ENCODE measurements around the gene HAUS3.
"Not testable (repeated sequence)": the region's sequence is repeated elsewhere in the genome, so short reads cannot be mapped to it uniquely, and the experiment has no call there.

Gene HAUS3

GRCh38 chr4:2220016-2220630 is 21.8 kb downstream of the HAUS3 start:
- DNase-seq (ENCODE audit: low read depth), result no peak

DNA sequence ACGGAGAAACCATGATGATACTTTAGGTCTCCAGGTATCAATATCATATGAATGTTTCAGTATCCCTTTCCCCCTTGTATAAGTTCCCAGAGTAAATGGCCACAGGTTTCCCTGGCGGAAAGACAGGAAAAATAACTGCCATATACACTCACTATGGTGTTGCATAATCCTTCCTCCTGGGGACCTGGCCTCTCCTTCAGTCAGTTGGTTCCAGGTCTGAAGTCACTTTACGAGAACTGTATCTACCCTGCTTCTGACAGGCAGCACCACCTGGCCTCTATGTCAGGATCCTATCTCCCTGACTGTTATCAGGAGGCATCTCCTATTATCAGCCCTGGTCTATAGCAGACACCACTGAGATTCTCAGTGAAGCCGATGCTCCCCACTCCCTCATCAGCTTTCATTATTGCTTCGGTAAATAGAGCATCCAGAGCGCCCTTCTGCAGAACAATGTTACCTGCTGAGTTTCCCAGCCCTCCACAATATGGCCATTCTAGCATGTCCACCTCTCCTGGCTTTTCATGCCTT is 22.6 kb downstream of the HAUS3 start:
- no peak for DNase-seq (ENCODE audit: low read depth)

GRCh38 chr4:2218436-2218835 is 23.5 kb downstream of the HAUS3 start:
- DNase-seq (ENCODE audit: low read depth), result no peak

DNA sequence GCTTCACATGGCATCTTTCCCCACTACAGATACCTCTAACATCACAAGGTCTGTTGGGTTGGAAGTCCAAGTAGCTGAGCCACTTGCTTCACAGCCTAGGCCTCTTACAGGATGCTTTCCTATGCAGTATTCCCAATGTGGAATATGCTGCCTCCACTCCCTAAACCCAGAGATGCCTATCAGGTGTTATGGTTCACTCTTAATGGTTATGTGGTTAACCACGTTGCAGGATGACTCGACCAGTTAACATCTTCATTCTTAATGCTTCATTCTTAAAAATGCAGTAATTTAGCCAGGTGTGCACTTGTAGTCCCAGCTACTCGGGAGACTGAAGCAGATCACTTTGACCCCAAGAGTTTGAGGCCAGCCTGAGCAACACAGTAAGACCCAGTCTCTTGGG is 24.2 kb downstream of the HAUS3 start:
- DNase-seq (ENCODE audit: low read depth), result no peak

DNA sequence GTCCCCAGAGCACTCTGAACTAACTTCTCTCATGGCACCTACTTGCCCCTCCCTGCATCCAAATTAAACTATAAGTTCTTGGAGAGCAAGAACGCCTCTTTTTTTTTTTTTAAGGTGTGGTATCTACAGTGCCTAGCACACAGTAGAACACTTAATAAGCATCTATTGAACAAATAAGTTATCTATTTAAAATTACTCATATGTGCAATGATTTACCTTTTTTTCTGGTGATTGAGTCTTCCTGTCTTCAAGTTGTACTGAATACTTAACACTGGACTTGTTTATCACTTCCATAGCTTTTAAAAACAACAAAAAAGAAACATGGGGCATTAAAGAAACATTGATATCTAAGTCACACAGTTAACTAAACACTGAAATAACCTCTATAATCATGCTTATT is 29.1 kb downstream of the HAUS3 start:
- no peak for DNase-seq (ENCODE audit: low read depth)

- DNase-seq (ENCODE audit: low read depth), result not testable (repeated sequence)
Measured at GRCh38 chr4:2202789-2203188, 39.1 kb downstream of the HAUS3 start.

DNA sequence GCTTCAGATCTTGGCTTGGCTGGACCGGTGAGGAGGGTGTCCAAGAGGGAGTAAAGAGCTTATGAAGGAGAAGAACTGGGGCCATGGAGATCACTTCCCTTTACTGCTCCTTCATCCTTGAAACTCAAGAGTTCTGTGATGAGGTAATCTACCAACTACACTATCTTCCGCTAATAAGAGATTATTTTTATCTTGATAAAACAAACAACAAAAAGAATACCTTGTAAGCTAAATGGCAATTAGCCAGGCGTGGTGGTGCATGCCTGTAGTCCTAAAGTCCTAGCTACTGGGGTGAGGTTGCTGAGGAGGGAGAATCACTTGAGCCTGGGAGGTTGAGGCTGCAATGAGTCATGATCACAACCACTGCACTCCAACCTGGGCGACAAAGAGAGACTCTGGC is 47.4 kb downstream of the HAUS3 start:
- no peak for DNase-seq (ENCODE audit: low read depth)

GRCh38 chr4:2193326-2193725 is 48.6 kb downstream of the HAUS3 start:
- no peak for DNase-seq (ENCODE audit: low read depth)

DNA sequence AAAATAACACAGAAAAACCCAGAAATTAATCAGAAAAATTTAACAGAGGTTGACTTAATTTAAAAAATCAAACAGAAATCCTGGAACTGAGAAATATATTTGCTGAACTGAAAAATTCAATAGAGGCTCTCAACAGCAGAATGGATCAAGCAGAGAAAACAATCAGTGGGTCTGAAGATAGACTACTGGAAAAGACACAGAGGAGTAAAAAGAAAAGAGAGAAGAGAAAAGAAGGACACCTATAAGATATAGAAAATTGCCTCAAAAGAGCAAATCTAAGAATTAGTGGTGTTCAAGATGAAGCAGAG is 55.1 kb downstream of the HAUS3 start:
- no peak for DNase-seq (ENCODE audit: low read depth)

GRCh38 chr4:2186133-2186864 is 55.6 kb downstream of the HAUS3 start:
- no peak for DNase-seq (ENCODE audit: low read depth)

GRCh38 chr4:2183394-2183793 is 58.5 kb downstream of the HAUS3 start:
- no peak for DNase-seq (ENCODE audit: low read depth)

DNA sequence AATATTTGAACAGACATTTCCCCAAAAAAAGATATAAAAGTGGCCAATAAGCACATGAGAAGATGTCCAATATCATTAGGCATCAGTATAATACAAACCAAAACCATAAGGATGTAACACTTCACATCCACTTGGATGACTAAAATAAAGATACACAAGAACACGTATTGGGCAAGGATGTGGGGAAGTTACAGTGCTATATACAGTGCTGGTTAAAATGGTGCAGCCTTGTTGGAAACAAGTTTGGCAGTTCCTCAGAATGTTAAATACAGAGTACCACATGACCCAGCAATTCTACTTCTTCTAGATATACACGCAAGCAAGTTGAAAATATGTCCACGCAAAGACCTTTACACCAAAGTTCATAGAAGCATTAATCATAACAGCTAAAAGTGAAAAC is 58.9 kb downstream of the HAUS3 start:
- no peak for DNase-seq (ENCODE audit: low read depth)

DNA sequence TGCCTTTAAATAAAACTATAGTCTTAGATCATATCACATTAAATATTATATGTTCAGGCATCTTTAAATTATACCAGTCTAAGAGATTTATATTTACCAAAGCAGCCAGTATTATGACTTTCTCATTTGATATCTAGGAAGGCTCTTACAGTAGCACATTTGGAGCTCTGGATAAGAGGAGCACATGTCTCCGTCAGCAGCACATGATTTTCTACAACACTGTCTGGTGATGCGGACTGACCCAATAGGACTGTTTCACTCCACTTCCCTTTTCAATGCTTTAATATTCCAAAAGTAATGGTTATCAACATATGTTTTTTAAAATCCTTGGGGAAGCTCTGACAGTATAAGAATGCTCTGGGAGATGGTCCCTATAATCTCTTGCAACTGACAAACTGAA is 61.5 kb downstream of the HAUS3 start:
- DNase-seq (ENCODE audit: low read depth), result no peak

DNA sequence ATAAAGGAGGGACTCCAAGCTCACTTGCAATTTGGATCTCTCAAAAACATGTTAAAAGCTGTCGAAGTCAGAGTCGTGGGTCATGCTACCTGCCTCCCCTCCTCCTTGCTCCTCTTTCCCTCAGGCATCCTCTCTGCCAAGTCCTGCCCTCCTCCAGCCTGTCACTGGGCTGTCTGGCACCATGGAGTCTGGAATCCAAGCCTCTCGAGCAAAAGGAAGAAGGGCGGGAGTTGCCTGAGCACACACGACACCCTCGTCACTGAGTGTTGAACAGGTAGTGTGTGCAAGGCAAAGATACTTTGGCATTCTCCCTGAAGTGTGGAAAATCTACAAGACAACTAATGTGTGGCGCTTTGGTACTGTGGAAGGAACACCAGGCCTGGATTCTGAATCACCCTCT is 62.2 kb downstream of the HAUS3 start:
- no peak for DNase-seq (ENCODE audit: low read depth)

DNA sequence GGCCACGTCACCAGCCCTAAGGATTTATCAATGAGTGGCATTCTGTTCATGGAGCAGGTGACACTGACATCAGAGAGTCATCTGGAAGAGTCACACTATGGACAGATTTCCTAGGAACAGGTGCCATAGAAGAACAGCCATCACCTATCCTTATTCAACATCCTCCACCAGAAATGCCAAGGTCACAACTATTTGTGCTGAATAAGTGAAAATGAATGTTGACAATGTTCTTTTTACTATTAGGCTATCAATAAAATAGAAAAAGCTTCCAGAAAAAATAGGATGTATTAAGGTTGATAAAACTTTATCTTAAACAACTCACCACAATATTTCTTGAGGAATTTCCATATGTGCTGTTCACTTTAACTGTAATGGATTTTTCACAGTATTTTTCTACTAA is 62.9 kb downstream of the HAUS3 start:
- DNase-seq (ENCODE audit: low read depth), result no peak

Measured in HS-27A (cell line).